ENCODE results near the gene ZBTB25.

- TF ChIP-seq CREB5 (CRISPR knock-in tag; IDR thresholded peaks at IDR 0.05; ENCODE audit: low read depth): no peak
- no peak for TF ChIP-seq POU6F1 (CRISPR knock-in tag; IDR thresholded peaks at IDR 0.05; ENCODE audit: borderline replicate concordance, low read depth)
- TF ChIP-seq ZNF565 (CRISPR knock-in tag; conservative IDR thresholded peaks at IDR 0.05; ENCODE audit: low read depth): no peak
- TF ChIP-seq TOX (CRISPR knock-in tag; IDR thresholded peaks at IDR 0.05; ENCODE audit: borderline replicate concordance): no peak
- no peak for TF ChIP-seq ARNTL (CRISPR knock-in tag; IDR thresholded peaks at IDR 0.05; ENCODE audit: borderline replicate concordance, low read depth)
- TF ChIP-seq ISL1 (CRISPR knock-in tag; IDR thresholded peaks at IDR 0.05): no peak
- TF ChIP-seq ZFP3 (CRISPR knock-in tag; IDR thresholded peaks at IDR 0.05): no peak
- TF ChIP-seq PATZ1 (CRISPR knock-in tag; IDR thresholded peaks at IDR 0.05; ENCODE audit: borderline replicate concordance): no peak
Observed at GRCh38 chr14:64476438-64476837, 27.2 kb downstream of the ZBTB25 start.
